Activated naive CD4-positive, alpha-beta T cell treated with anti-CD3 and anti-CD28 coated beads, Interleukin-2, amount 50 U/mL, for 72 hours (primary cell): ENCODE data around the gene CAPNS2. TPM values are rescaled to one million over a fixed set of nuclear protein-coding genes. Genes with fewer than 3 reads are reported as not detected.
"Not testable (repeated sequence)": the region's sequence is repeated elsewhere in the genome, so short reads cannot be mapped to it uniquely, and the experiment has no call there.

ENCODE experiments used
- ATAC-seq, 2 donors: fragments of 150-1000 bp; cut with Tn5 transposase; 2 replicates each; pipeline ENCODE4 v1.10.0; 2021; ENCODE audit warnings: mild to moderate bottlenecking in 2 of 2, moderate library complexity in 2 of 2
- DNase-seq, 2 donors: peaks; one replicate each; pipeline ENCODE4 v3.0.0; 2021 to 2022; ENCODE audit warnings: low spot score in 2 of 2
- H3K27ac Mint-ChIP-seq, 2 donors: one replicate each; pipeline ENCODE4 v1.8.0; 2022; ENCODE audit warnings: mild to moderate bottlenecking in 2 of 2, mixed read lengths in 2 of 2
- H3K36me3 Mint-ChIP-seq, 2 donors: one replicate each; pipeline ENCODE4 v1.8.0; 2022; ENCODE audit warnings: mixed read lengths in 2 of 2
- H3K9me3 Mint-ChIP-seq, 2 donors: one replicate each; pipeline ENCODE4 v1.8.0; 2022; ENCODE audit warnings: mixed read lengths in 2 of 2
- total RNA-seq, 2 donors: library from RNA; stranded (reverse); gene quantifications; one replicate each; pipeline ENCODE4 v1.2.3, GENCODE V29; 2022

The CAPNS2 gene
- total RNA-seq, 2 donors from 2014 or later: not detected

- Mint-ChIP-seq H3K9me3 (peaks cover 0 to 4% of the 10 kb centered on the region in 2 donors), H3K27ac (no peak overlapping the region), H3K36me3 (no peaks in the 10 kb centered on the region)
- no peak for ATAC-seq
- no peak for DNase-seq
Measured at GRCh38 chr16:55597928-55598327, 31.4 kb downstream of the CAPNS2 start.

- DNase-seq (no peak), ATAC-seq (no peak)
- Mint-ChIP-seq H3K27ac (no peak overlapping the region), H3K9me3 (peaks cover 0 to 13% of the 10 kb centered on the region in 2 donors), H3K36me3 (no peaks in the 10 kb centered on the region)
Measured at GRCh38 chr16:55605754-55606336, 39.4 kb downstream of the CAPNS2 start.

GRCh38 chr16:55613613-55614335, 47.3 kb downstream of the CAPNS2 start:
- DNase-seq: no peak
- no peak for ATAC-seq
- H3K9me3 Mint-ChIP-seq: peaks cover 0 to 7% of the 10 kb centered on the region in 2 donors
- H3K36me3 Mint-ChIP-seq: peaks cover 0 to 7% of the 10 kb centered on the region in 2 donors
- no peak overlapping the region for H3K27ac Mint-ChIP-seq

GRCh38 chr16:55615071-55615470, 48.6 kb downstream of the CAPNS2 start:
- no peak for ATAC-seq
- H3K27ac Mint-ChIP-seq: no peak overlapping the region
- H3K36me3 Mint-ChIP-seq: peaks cover 0 to 7% of the 10 kb centered on the region in 2 donors
- no peak for DNase-seq
- H3K9me3 Mint-ChIP-seq: peaks cover 0 to 6% of the 10 kb centered on the region in 2 donors

- H3K27ac Mint-ChIP-seq, H3K36me3 Mint-ChIP-seq, ATAC-seq, DNase-seq, H3K9me3 Mint-ChIP-seq: not testable (repeated sequence)
Measured at GRCh38 chr16:55615670-55616069, 49.2 kb downstream of the CAPNS2 start.

Other genes starting within 250 kb of the CAPNS2 start
- not detected for gene IRX6, start 242.5 kb upstream of the CAPNS2 start, total RNA-seq
- not detected for gene MMP2, start 87.5 kb upstream of the CAPNS2 start, total RNA-seq
- 1 to 10 TPM in 1 of 2 donors, under 1 TPM in 1; 0.30 to 3.0 TPM for gene LPCAT2, start 57.6 kb upstream of the CAPNS2 start, total RNA-seq
- not detected for gene SLC6A2, start 89.3 kb downstream of the CAPNS2 start, total RNA-seq